HEK293T (cell line): ENCODE results near the gene STARD9.
"Not testable (repeated sequence)": the region's sequence is repeated elsewhere in the genome, so short reads cannot be mapped to it uniquely, and the experiment has no call there.

ENCODE experiments used
- CTCF ChIA-PET: fragments of 350-600 bp; formaldehyde crosslinking; extraction: SDS; loops from one replicate; lab custom pipeline; 2021; ENCODE audit warnings: antibody characterized with exemption, inconsistent platforms; lab: Yijun Ruan, JAX
- POLR2A ChIA-PET: fragments of 350-600 bp; formaldehyde crosslinking; extraction: SDS; loops from one replicate; lab custom pipeline; 2020; ENCODE audit warnings: antibody characterized with exemption, inconsistent platforms; lab: Yijun Ruan, JAX
- DNase-seq: peaks from one replicate; pipeline ENCODE4 v3.0.0; 2012; ENCODE audit warnings: mixed read lengths; ENCODE audit errors: extremely low spot score
- ARNT ChIP-seq: fragments of 450-650 bp; IDR thresholded peaks from 2 replicates; pipeline ENCODE4 v1.6.1; 2017; ENCODE audit warnings: mild to moderate bottlenecking
- BHLHE40 ChIP-seq: fragments of 450-650 bp; IDR thresholded peaks from 2 replicates; pipeline ENCODE4 v1.6.1; 2016; ENCODE audit warnings: mild to moderate bottlenecking, moderate library complexity, borderline replicate concordance
- CTBP1 ChIP-seq: fragments of 450-650 bp; IDR thresholded peaks from 2 replicates; pipeline ENCODE4 v1.6.1; 2016; ENCODE audit warnings: borderline replicate concordance
- ELF4 ChIP-seq: fragments of 450-650 bp; IDR thresholded peaks from 2 replicates; pipeline ENCODE4 v1.6.1; 2017; ENCODE audit warnings: antibody characterized with exemption
- FOXA1 ChIP-seq: fragments of 450-650 bp; IDR thresholded peaks from 2 replicates; pipeline ENCODE4 v1.6.1; 2016; ENCODE audit warnings: mild to moderate bottlenecking
- FOXK2 ChIP-seq: fragments of 450-650 bp; IDR thresholded peaks from 2 replicates; pipeline ENCODE4 v1.6.1; 2016; ENCODE audit warnings: mild to moderate bottlenecking
- FOXM1 ChIP-seq: fragments of 450-650 bp; IDR thresholded peaks from 2 replicates; pipeline ENCODE4 v1.6.1; 2017; ENCODE audit warnings: mild to moderate bottlenecking, borderline replicate concordance
- HDGF ChIP-seq: fragments of 450-650 bp; IDR thresholded peaks from 2 replicates; pipeline ENCODE4 v1.6.1; 2017; ENCODE audit warnings: antibody characterized with exemption, borderline replicate concordance
- L3MBTL2 ChIP-seq: fragments of 450-650 bp; conservative IDR thresholded peaks from 2 replicates; pipeline ENCODE4 v1.6.1; 2016; ENCODE audit warnings: mild to moderate bottlenecking
- LEF1 ChIP-seq: fragments of 450-650 bp; IDR thresholded peaks from 2 replicates; pipeline ENCODE4 v1.6.1; 2017; ENCODE audit warnings: mild to moderate bottlenecking, borderline replicate concordance
- NFRKB ChIP-seq: fragments of 450-650 bp; IDR thresholded peaks from 2 replicates; pipeline ENCODE4 v1.6.1; 2016; ENCODE audit warnings: mild to moderate bottlenecking, moderate library complexity
- SP1 ChIP-seq: fragments of 450-650 bp; IDR thresholded peaks from 2 replicates; pipeline ENCODE4 v1.6.1; 2017
- SUZ12 ChIP-seq: fragments of 450-650 bp; IDR thresholded peaks from 2 replicates; pipeline ENCODE4 v1.6.1; 2016; ENCODE audit warnings: mild to moderate bottlenecking
- TARDBP ChIP-seq: fragments of 450-650 bp; IDR thresholded peaks from 2 replicates; pipeline ENCODE4 v1.6.1; 2016
- ZNF384 ChIP-seq: fragments of 450-650 bp; IDR thresholded peaks from 2 replicates; pipeline ENCODE4 v1.6.1; 2016
- TF ChIP-seq, protein P1 (sequence below): fragments of 450-650 bp; IDR thresholded peaks from 2 replicates; pipeline ENCODE4 v1.6.1; 2016

STARD9 gene

DNA sequence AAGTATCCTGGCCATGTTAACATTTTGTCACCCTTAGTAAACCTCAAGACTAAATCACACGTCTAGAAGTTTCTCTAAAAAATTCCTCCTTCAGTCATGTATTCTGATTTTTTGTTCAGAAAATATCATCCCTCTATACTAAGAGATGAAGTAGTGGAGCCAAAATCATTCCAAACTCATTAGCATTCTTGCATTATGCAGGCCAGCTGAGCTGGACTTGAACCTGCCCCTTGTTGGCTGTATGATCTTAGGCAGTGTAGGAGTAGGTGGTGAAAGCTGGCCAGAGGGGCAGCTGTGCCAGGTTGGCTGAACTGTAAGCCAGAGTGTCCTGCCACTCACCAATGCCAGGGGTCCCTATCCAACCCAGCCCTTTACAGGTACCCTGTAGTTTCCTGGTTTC is 92.4 kb downstream of the STARD9 start:
- DNase-seq = no peak
- ChIA-PET POLR2A (no interaction called here), CTCF (no interaction called here)
- no peak for TF ChIP-seq L3MBTL2
- no peak for TF ChIP-seq BHLHE40
- no peak for TF ChIP-seq FOXA1
- TF ChIP-seq LEF1 = no peak
- TF ChIP-seq NFRKB = no peak
- TF ChIP-seq HDGF = no peak
- TF ChIP-seq, protein P1, sequence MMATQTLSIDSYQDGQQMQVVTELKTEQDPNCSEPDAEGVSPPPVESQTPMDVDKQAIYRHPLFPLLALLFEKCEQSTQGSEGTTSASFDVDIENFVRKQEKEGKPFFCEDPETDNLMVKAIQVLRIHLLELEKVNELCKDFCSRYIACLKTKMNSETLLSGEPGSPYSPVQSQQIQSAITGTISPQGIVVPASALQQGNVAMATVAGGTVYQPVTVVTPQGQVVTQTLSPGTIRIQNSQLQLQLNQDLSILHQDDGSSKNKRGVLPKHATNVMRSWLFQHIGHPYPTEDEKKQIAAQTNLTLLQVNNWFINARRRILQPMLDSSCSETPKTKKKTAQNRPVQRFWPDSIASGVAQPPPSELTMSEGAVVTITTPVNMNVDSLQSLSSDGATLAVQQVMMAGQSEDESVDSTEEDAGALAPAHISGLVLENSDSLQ = no peak
- TF ChIP-seq FOXK2 = no peak
- TF ChIP-seq SUZ12 = no peak
- no peak for TF ChIP-seq ELF4
- no peak for TF ChIP-seq FOXM1
- no peak for TF ChIP-seq TARDBP

- no peak for DNase-seq
- CTCF ChIA-PET = no interaction called here
- TF ChIP-seq FOXK2 = no peak
- POLR2A ChIA-PET = interaction anchor here (1.3 kb wide), 1 partner anchor 122 kb away, joined by 3 read pairs; the partner anchor contains the start of genes HAUS2 and LRRC57
Observed at GRCh38 chr15:42670451-42670850, 95.0 kb downstream of the STARD9 start.

GRCh38 chr15:42672444-42672843 is 97.0 kb downstream of the STARD9 start:
- no peak for DNase-seq
- ChIA-PET POLR2A (no interaction called here), CTCF (no interaction called here)
- TF ChIP-seq LEF1 = no peak
- TF ChIP-seq FOXA1 = no peak
- no peak for TF ChIP-seq SUZ12
- TF ChIP-seq BHLHE40 = no peak
- TF ChIP-seq ZNF384 = no peak
- no peak for TF ChIP-seq NFRKB
- TF ChIP-seq CTBP1 = no peak
- no peak for TF ChIP-seq ARNT
- TF ChIP-seq TARDBP = no peak
- no peak for TF ChIP-seq FOXM1
- TF ChIP-seq, protein P1 = no peak
- TF ChIP-seq HDGF = no peak
- TF ChIP-seq FOXK2 = no peak
- TF ChIP-seq ELF4 = no peak
- no peak for TF ChIP-seq SP1
- no peak for TF ChIP-seq L3MBTL2

GRCh38 chr15:42674472-42674871 is 99.1 kb downstream of the STARD9 start:
- no peak for DNase-seq
- CTCF ChIA-PET = no interaction called here
- POLR2A ChIA-PET = no interaction called here
- TF ChIP-seq SUZ12 = no peak
- TF ChIP-seq HDGF = no peak
- TF ChIP-seq TARDBP = no peak
- TF ChIP-seq FOXA1 = no peak
- TF ChIP-seq FOXK2 = no peak
- TF ChIP-seq LEF1 = no peak

GRCh38 chr15:42675021-42675420 is 99.6 kb downstream of the STARD9 start:
- ChIA-PET POLR2A (no interaction called here), CTCF (no interaction called here)
- no peak for TF ChIP-seq FOXM1
- TF ChIP-seq ARNT = no peak
- TF ChIP-seq HDGF = no peak
- no peak for TF ChIP-seq TARDBP
- TF ChIP-seq ELF4 = no peak
- TF ChIP-seq ZNF384 = no peak
- TF ChIP-seq CTBP1 = no peak
- TF ChIP-seq NFRKB = no peak
- TF ChIP-seq FOXK2 = no peak
- TF ChIP-seq BHLHE40 = no peak
- TF ChIP-seq, protein P1 = no peak
- TF ChIP-seq L3MBTL2 = no peak
- TF ChIP-seq FOXA1 = no peak
- no peak for TF ChIP-seq SP1
- TF ChIP-seq LEF1 = no peak
- no peak for TF ChIP-seq SUZ12
- no peak for DNase-seq

DNA sequence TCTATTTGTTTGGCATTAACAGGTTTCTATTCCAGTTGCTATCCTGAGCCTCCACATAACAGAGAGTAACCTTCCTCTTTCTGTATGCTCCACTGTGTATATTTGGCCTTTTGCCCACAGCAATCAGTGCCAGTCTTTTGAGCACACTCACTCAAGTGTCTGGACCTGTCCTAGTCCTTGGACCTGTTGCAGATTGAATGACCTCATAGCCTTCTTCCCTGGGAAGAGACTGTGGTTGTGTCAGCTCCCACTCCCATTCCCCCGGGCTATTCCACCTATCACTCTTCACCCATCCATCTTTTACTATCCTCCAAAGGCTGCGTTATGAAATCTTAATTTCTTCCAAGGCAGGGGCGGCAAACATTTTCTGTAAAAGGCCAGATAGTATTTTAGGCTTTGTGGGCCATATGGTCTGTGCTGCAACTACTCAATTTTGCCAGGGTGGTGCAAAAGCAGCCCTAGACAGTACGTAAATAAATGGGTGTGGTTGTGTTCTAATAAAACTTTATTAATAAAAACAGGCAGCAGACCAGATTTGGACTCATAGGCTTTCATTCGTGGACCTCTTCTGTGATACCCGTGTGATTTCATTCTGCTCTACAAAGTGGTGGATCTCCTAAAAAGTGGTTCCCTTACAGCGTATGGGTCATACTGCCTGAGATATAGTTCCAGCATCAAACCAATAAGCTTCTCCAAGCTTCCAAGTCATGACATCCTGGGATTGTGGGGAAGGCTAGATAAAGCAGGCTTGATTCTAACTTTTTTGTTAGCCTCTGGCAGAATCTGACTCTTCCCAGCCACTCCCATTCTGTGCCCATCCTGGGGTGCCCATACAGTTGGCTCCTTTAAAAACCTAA is 104.1 kb downstream of the STARD9 start:
- TF ChIP-seq ZNF384 (no peak), HDGF (no peak), SP1 (no peak), FOXK2 (no peak), FOXM1 (no peak), FOXA1 (no peak), LEF1 (no peak), CTBP1 (no peak), ARNT (no peak), L3MBTL2 (no peak), NFRKB (no peak), ELF4 (no peak), SUZ12 (no peak), BHLHE40 (no peak), TARDBP (no peak)
- TF ChIP-seq, protein P1 = no peak
- ChIA-PET CTCF (no interaction called here), POLR2A (no interaction called here)
- no peak for DNase-seq

- CTCF ChIA-PET, DNase-seq: not testable (repeated sequence)
Observed at GRCh38 chr15:42680142-42680482, 104.7 kb downstream of the STARD9 start.

More at GRCh38 chr15:42680142-42680482, 104.7 kb downstream of the STARD9 start:
- POLR2A ChIA-PET = not testable (repeated sequence)
